Liver (tissue), 3 donors: ENCODE data around the gene TUFT1.

Experiments used
- EGR1 ChIP-seq, 2 donors: IDR thresholded peaks; 2 replicates each; pipeline ENCODE4 v1.6.1; 2016 to 2018; ENCODE audit warnings: antibody characterized with exemption in 2 of 2, low read depth in 2 of 2
- FOXA1 ChIP-seq: IDR thresholded peaks from 2 replicates; pipeline ENCODE4 v1.6.1; 2016; ENCODE audit warnings: antibody characterized with exemption
- GABPA ChIP-seq, 2 donors: IDR thresholded peaks in 1 of 2; conservative IDR thresholded peaks in 1 of 2; 2 replicates each; pipeline ENCODE4 v1.6.1; 2016; ENCODE audit warnings: antibody characterized with exemption in 2 of 2, mild to moderate bottlenecking in 1 of 2, moderate library complexity in 1 of 2
- JUND ChIP-seq, 2 donors: IDR thresholded peaks; 2 replicates each; pipeline ENCODE4 v1.6.1; 2016; ENCODE audit warnings: antibody characterized with exemption in 2 of 2
- RAD21 ChIP-seq, 2 donors: IDR thresholded peaks; 2 replicates each; pipeline ENCODE4 v1.6.1; 2016; ENCODE audit warnings: antibody characterized with exemption in 2 of 2, mild to moderate bottlenecking in 2 of 2
- RXRA ChIP-seq, 2 donors: IDR thresholded peaks; 2 replicates each; pipeline ENCODE4 v1.6.1; 2017 to 2018; ENCODE audit warnings: antibody characterized with exemption in 2 of 2, mild to moderate bottlenecking in 1 of 2
- TAF1 ChIP-seq: conservative IDR thresholded peaks from 2 replicates; pipeline ENCODE4 v1.6.1; 2016; ENCODE audit warnings: antibody characterized with exemption, mild to moderate bottlenecking
- YY1 ChIP-seq: IDR thresholded peaks from 2 replicates; pipeline ENCODE4 v1.6.1; 2016; ENCODE audit warnings: antibody characterized with exemption, mild to moderate bottlenecking
- TF ChIP-seq, protein P1 (sequence below): IDR thresholded peaks from 2 replicates; pipeline ENCODE4 v1.6.1; 2016; ENCODE audit warnings: antibody characterized with exemption
- TF ChIP-seq, protein P2 (sequence below): fragments of 150-350 bp; IDR thresholded peaks from 2 replicates; pipeline ENCODE4 v1.5.1; 2017; ENCODE audit warnings: improper control_type of control experiment, low read depth, low read length; ENCODE audit not compliant: missing input control
- TF ChIP-seq, protein P3 (sequence below): IDR thresholded peaks from 2 replicates; pipeline ENCODE4 v1.6.1; 2016; ENCODE audit warnings: antibody characterized with exemption
- TF ChIP-seq, protein P4 (sequence below): IDR thresholded peaks from 2 replicates; pipeline ENCODE4 v1.6.1; 2016; ENCODE audit warnings: antibody characterized with exemption
- TF ChIP-seq, protein P5 (sequence below): IDR thresholded peaks from 2 replicates; pipeline ENCODE4 v1.6.1; 2016; ENCODE audit warnings: antibody characterized with exemption, mild to moderate bottlenecking
- donor health status: healthy.
- donor health status: healthy.

DNA sequence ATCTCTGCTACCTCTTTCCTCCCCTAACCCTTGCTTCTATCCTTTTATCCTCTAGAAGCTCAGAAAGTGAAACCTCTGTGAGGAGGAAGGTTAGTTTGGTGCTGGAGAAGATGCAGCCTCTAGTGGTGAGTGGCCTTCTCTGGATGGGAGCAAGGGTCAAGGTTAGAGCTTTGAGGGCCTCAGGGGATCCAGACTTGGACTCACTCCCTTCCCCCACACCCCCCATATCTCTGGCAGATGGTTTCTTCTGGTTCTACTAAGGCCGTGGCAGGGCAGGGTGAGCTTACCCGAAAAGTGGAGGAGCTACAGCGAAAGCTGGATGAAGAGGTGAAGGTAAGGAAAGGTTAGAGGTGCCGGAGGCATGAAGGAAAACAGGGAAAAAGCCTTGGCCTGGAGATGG is 19.8 kb upstream of the TUFT1 start:
- TF ChIP-seq, protein P1, sequence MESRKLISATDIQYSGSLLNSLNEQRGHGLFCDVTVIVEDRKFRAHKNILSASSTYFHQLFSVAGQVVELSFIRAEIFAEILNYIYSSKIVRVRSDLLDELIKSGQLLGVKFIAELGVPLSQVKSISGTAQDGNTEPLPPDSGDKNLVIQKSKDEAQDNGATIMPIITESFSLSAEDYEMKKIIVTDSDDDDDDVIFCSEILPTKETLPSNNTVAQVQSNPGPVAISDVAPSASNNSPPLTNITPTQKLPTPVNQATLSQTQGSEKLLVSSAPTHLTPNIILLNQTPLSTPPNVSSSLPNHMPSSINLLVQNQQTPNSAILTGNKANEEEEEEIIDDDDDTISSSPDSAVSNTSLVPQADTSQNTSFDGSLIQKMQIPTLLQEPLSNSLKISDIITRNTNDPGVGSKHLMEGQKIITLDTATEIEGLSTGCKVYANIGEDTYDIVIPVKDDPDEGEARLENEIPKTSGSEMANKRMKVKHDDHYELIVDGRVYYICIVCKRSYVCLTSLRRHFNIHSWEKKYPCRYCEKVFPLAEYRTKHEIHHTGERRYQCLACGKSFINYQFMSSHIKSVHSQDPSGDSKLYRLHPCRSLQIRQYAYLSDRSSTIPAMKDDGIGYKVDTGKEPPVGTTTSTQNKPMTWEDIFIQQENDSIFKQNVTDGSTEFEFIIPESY = no peak
- TF ChIP-seq, protein P2, sequence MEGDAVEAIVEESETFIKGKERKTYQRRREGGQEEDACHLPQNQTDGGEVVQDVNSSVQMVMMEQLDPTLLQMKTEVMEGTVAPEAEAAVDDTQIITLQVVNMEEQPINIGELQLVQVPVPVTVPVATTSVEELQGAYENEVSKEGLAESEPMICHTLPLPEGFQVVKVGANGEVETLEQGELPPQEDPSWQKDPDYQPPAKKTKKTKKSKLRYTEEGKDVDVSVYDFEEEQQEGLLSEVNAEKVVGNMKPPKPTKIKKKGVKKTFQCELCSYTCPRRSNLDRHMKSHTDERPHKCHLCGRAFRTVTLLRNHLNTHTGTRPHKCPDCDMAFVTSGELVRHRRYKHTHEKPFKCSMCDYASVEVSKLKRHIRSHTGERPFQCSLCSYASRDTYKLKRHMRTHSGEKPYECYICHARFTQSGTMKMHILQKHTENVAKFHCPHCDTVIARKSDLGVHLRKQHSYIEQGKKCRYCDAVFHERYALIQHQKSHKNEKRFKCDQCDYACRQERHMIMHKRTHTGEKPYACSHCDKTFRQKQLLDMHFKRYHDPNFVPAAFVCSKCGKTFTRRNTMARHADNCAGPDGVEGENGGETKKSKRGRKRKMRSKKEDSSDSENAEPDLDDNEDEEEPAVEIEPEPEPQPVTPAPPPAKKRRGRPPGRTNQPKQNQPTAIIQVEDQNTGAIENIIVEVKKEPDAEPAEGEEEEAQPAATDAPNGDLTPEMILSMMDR = no peak
- TF ChIP-seq, protein P3, sequence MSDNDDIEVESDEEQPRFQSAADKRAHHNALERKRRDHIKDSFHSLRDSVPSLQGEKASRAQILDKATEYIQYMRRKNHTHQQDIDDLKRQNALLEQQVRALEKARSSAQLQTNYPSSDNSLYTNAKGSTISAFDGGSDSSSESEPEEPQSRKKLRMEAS = no peak
- TF ChIP-seq FOXA1 (no peak), YY1 (no peak), TAF1 (no peak), EGR1 (IDR thresholded peaks at IDR 0.05; ENCODE audit: low read depth in 2 of 2) (no peak), JUND (IDR thresholded peaks at IDR 0.05) (no peak), RXRA (IDR thresholded peaks at IDR 0.05) (no peak), RAD21 (IDR thresholded peaks at IDR 0.05) (peak; percentile 24 to 44), GABPA (IDR thresholded peaks at IDR 0.05 in 1 of 2, conservative IDR thresholded peaks at IDR 0.05 in 1 of 2) (no peak)
- TF ChIP-seq, protein P4, sequence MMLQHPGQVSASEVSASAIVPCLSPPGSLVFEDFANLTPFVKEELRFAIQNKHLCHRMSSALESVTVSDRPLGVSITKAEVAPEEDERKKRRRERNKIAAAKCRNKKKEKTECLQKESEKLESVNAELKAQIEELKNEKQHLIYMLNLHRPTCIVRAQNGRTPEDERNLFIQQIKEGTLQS = no peak
- TF ChIP-seq, protein P5, sequence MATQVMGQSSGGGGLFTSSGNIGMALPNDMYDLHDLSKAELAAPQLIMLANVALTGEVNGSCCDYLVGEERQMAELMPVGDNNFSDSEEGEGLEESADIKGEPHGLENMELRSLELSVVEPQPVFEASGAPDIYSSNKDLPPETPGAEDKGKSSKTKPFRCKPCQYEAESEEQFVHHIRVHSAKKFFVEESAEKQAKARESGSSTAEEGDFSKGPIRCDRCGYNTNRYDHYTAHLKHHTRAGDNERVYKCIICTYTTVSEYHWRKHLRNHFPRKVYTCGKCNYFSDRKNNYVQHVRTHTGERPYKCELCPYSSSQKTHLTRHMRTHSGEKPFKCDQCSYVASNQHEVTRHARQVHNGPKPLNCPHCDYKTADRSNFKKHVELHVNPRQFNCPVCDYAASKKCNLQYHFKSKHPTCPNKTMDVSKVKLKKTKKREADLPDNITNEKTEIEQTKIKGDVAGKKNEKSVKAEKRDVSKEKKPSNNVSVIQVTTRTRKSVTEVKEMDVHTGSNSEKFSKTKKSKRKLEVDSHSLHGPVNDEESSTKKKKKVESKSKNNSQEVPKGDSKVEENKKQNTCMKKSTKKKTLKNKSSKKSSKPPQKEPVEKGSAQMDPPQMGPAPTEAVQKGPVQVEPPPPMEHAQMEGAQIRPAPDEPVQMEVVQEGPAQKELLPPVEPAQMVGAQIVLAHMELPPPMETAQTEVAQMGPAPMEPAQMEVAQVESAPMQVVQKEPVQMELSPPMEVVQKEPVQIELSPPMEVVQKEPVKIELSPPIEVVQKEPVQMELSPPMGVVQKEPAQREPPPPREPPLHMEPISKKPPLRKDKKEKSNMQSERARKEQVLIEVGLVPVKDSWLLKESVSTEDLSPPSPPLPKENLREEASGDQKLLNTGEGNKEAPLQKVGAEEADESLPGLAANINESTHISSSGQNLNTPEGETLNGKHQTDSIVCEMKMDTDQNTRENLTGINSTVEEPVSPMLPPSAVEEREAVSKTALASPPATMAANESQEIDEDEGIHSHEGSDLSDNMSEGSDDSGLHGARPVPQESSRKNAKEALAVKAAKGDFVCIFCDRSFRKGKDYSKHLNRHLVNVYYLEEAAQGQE = no peak
